DMS 273 (cell line): ENCODE results near the gene LMBR1.
"Not testable (repeated sequence)": the region's sequence is repeated elsewhere in the genome, so short reads cannot be mapped to it uniquely, and the experiment has no call there.

Source experiments
- DNase-seq: peaks from one replicate; lab custom pipeline; 2025; ENCODE audit not compliant: unreplicated experiment; lab: John Stamatoyannopoulos, UW

LMBR1 gene

DNA sequence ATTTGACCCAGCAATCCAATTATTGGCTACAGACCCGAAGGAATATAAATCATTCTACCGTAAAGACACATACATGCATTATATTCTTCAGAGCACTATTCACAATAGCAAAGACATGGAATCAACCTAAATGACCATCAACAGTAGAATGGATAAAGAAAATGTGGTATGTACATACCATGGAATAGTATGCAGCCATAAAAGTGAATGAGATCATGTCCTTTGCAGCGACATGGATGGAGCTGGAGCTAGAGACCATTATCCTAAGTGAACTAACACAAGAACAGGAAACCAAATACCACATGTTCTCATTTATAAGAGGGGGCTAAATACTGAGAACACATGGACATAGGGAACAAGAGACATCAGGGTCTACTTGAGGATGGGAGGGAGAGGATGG lies 44.0 kb downstream of the LMBR1 start:
- no peak for DNase-seq

- no peak for DNase-seq
Observed at GRCh38 chr7:156845379-156846101, 47.4 kb downstream of the LMBR1 start.

GRCh38 chr7:156843582-156843981 lies 49.4 kb downstream of the LMBR1 start:
- not testable (repeated sequence) for DNase-seq

DNA sequence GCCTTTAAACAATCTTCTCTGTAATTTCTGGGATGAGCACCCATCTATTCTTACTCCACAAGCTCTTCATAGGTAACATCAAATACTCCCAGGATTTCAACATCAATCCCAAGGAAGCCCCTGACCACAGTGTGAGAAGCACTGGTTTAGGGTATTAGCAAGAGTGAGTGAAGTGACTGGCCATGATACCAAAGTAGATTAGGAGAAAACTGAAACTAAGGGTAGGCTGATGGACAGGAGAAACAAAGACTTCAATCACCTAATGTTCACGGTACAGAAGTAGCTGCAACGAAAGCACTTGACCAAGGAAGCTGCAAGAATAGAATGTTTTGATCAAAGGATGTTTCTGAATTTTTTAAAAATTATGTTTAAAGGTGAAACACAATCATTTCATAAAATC lies 49.8 kb downstream of the LMBR1 start:
- no peak for DNase-seq

GRCh38 chr7:156842740-156843140 lies 50.2 kb downstream of the LMBR1 start:
- peak; percentile 27 for DNase-seq

DNA sequence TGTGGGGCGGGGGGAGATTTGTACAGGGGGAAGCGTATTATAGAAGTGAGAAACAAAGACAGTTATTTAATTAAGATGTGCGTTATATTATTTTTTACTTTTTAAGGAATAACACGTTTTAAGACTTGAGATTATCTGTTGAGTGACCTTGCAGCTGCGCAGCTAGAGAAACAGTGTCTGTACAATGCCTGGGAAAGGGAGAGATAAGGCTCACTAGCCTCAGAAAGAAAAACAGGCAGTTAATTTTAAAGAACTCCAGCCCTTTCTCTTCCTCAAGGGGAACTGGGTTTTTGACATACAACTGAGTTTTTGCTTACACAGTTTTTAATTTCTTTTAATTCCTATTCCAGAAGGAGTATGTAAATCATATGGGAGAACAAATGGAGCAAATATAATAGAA lies 50.7 kb downstream of the LMBR1 start:
- DNase-seq, result no peak

- no peak for DNase-seq
Observed at GRCh38 chr7:156841497-156841896, 51.5 kb downstream of the LMBR1 start.

DNA sequence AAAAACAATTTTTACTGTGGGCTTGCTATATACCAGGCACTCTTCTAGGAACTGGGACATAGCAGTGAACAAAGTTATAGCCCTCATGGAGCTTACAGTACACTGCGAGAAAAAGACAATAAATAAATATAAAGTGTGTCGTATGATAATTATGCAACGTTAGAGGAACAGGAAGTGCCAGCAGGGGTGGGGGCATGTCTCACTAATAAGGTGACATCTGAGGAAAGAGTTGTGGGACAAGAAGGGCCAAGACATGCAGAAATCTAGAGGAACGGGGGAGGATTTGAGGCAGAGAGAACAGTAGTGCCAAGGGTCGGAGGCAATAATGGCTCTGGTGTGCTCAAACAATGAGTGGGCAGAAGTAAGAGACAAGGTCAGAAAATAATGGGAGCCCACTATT lies 52.8 kb downstream of the LMBR1 start:
- no peak for DNase-seq

- no peak for DNase-seq
Observed at GRCh38 chr7:156836443-156836842, 56.5 kb downstream of the LMBR1 start.

DNA sequence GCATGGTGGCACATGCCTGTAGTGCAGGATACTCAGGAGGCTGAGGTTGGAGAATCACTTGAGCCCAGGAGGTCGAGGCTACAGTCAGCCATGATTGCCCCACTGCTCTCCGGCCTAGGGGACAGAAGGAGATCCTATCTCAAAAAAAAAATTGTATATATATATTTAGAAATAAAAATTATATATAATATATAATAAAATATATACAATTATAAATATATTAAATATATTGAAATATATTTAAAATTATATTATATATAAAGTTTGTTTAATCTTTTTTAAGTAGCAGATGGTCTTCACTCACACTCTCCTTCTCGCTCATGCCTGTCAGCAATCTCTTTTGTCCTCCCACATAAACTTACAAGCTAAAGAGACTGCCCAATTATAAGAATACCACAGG lies 58.5 kb downstream of the LMBR1 start:
- no peak for DNase-seq

DNA sequence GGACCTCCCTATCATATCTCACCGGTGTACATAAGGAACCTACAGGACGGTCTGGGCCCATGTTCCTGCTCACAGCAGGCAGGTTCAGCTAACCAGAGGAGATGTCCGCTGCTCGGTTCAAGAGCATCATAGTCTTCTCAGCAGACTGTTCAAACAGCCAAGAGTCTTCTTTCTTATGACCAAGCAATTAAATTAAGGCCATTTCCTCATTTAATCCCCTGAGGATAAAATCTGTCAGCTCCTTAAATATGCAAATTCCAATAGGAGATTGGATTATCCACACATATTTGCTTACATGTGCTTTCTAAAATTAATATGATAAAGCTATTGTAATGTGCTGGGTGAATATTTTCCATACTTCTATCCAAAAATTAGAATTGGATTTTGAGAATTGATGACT lies 59.7 kb downstream of the LMBR1 start:
- no peak for DNase-seq

DNA sequence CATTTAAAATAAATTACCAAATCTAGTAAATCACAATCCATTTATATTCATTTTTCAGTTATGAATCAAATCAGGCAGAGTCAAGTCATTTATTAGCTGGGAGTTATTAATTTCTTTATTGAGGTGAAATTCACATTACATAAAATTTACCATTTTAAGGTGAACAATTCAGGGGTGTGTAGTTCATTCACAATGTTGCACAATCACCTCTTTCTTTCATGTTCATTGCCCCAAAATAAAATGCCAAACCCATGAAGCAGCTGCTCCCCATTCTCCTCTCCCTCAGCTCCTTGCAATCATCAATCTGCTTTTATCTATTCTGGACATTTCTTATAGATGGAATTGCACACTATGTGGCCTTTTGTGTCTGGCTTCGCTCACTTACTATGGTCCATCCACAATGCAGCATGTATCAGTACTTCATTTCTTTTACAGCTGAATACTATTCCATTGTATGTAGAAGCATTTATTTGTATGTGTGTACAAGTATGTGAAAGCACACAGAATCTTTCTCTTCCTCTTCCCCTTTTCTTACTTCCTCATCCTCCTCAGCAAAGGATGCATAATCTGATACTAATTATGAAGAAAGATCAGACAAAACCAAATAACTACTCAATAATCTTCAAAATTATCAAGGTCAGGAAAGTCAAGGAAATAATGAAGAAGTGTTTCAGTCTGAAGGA lies 60.6 kb downstream of the LMBR1 start:
- DNase-seq, result no peak

DNA sequence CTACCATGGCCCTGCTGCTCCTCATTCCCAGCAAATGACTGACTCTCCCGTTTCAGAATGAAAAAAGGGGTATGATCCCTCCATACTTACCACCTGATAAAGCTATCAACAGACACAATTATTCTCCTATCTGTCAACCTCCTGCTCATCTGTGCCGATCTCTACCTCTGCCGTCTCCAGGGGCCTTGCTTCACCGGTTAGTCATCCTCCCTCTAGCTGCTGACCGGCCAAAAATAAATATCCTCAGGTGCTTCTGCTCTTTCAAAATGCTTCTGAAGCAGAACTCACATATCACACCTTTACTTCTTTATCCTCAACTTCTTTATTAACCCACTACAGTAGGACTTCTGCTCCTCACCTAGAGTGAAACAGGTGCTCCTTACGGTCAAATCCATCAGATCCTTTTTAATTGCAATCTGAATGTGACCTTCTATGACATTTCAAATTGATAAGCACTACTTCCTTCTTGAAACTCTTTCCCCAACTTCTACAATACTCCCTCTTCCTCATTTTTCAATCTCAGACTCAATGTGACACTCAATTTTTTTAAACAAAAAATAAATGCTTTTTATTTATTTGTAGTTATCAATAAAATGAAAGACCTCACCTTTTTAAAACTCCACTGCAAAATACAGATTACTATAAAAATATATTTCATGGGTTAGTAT lies 63.2 kb downstream of the LMBR1 start:
- DNase-seq, result no peak

DNA sequence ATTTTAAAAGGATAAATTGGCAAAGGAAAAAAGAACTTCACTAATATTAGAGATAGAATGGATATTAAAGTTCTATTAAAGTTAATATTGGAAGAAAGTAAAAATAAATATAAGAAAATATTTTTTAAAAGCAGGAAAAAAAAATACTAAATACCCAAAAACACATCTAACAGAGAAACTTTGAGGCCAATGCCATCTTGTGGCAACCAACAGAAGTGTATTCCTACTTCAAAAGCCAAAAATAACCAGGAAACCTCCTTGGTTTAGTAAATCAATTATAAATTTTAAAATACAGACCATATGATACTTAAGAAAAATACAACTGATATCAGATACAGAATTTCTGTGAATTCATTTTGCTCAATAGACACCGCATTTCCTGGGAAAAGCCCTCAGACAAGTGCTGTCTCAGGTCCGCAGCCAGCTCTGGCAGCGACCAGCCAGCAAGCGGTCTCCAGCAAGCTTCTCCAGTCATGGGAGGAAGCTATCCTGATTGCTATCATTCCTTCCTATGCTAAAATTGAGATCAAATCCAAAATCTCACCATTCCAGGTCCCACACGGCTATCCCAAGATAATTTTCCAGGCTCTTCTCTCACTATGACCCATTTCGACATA lies 65.3 kb downstream of the LMBR1 start:
- peak; percentile 34 for DNase-seq

DNA sequence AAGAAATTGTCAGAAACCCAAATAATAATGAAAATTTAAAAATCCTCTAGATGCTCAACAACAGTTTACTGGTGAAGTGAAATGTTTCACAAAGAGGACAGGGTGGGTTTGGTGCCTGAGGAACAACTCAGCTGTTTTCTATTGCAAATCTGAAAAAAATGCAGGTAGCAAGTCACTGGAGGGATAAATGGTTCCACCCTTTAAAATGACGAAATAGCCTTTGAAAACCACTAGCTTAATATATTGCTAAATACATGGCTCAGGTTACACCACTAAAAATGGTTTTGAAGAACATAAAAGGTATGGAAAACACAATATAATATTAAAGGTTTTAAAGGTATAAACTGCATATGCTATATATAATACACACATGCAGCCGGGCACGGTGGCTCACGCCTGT lies 69.5 kb downstream of the LMBR1 start:
- DNase-seq, result no peak

DNA sequence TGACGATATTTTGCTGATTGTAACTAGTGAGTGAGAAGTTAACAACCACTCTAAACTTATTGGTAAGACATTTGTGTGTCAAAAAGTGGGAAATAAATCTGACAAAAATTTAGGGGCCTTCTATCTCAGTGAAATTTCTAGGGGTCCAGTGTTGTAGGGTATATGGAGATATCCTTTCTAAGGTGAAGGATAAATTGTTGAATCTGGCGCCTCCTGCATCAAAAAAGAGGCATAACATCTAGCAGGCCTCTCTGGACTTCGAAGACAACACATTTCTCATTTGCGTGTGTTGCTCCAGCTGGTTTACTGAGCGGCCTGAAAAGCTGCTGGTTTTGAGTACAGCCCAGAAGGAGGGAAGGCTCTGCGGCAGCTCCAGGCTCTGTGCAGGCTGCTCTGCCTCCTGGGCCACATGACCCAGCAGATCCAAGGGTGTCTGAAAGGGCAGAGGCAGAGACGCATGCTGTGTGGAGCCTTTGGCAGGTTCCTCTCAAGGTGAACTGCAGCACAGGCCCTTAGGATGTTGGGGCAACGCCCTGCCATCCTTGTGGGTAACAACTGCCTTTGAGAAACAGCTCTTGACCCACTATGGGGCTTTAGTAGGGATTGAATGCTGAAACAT lies 72.4 kb downstream of the LMBR1 start:
- peak; percentile 51 for DNase-seq

GRCh38 chr7:156819733-156820295 lies 73.2 kb downstream of the LMBR1 start:
- DNase-seq, result no peak

- DNase-seq, result no peak
Observed at GRCh38 chr7:156818133-156818532, 74.8 kb downstream of the LMBR1 start.

GRCh38 chr7:156816943-156817572 lies 75.9 kb downstream of the LMBR1 start:
- peak; percentile 48 for DNase-seq

GRCh38 chr7:156811706-156812105 lies 81.3 kb downstream of the LMBR1 start:
- no peak for DNase-seq

- DNase-seq, result not testable (repeated sequence)
Observed at GRCh38 chr7:156803656-156804055, 89.3 kb downstream of the LMBR1 start.
